K562 (cell line): ENCODE results near the gene TDRD12. TPM values are rescaled to one million over a fixed set of nuclear protein-coding genes. Genes with fewer than 3 reads are reported as not detected.

Experiments used
- ATAC-seq: fragments of 200-7000 bp; cut with Tn5 transposase; 3 replicates; pipeline ENCODE4 v1.9.1; 2020; ENCODE audit warnings: moderate library complexity
- BruUV-seq: library from RNA; stranded (reverse); fragments of 400-500 nt; replicated peaks from 2 replicates; lab custom pipeline; 2021; lab: Mats Ljungman, UMichigan
- CTCF ChIA-PET: fragments of 300-600 bp; formaldehyde crosslinking; extraction: SDS; loops from one replicate; lab custom pipeline; 2021; ENCODE audit warnings: low intra/inter-chr PET ratio; lab: Yijun Ruan, JAX
- POLR2A ChIA-PET: fragments of 300-600, 350-650 bp; sonication (Branson Sonifier 250); formaldehyde crosslinking; extraction: SDS; loops from one replicate; lab custom pipeline; 2021; ENCODE audit warnings: antibody characterized with exemption, inconsistent platforms; lab: Yijun Ruan, JAX
- DNase-seq, 4 experiments: peaks; one replicate each; pipeline versions ENCODE4 v3.0.0 to v3.0.0-alpha.2; 2011 to 2018; ENCODE audit warnings: low spot score in 3 of 4, mixed read lengths in 3 of 4; ENCODE audit errors: extremely low read depth in 1 of 4
- FAIRE-seq: peaks from 2 replicates; lab custom pipeline; 2011; peaks lifted over from hg19 to GRCh38; lab: Jason Lieb, UNC
- H2AFZ ChIP-seq: 2 replicates; pipeline ENCODE4 v1.6.0; 2011; ENCODE audit warnings: low read depth, low read length, control low read depth, inconsistent platforms
- H3K27ac ChIP-seq: fragments of 200-600 bp; 3 replicates; pipeline ENCODE4 v1.8.0; 2011; ENCODE audit warnings: low read depth, mild to moderate bottlenecking, control low read depth, inconsistent platforms, low read length, moderate library complexity, mixed read lengths; ENCODE audit errors: extremely low read depth
- H3K27me3 ChIP-seq, 2 experiments: fragments of 300-600 bp in 1 of 2; 2 replicates in 1 of 2; 3 replicates in 1 of 2; pipeline versions ENCODE4 v1.6.0 to v1.8.0; 2011; ENCODE audit warnings: inconsistent platforms in 2 of 2, low read length in 2 of 2, mild to moderate bottlenecking in 1 of 2, mixed read lengths in 1 of 2, moderate library complexity in 1 of 2; ENCODE audit not compliant: control insufficient read depth in 2 of 2, insufficient read depth in 2 of 2
- H3K36me3 ChIP-seq: fragments of 300-600 bp; 3 replicates; pipeline ENCODE4 v1.8.0; 2011; ENCODE audit warnings: mild to moderate bottlenecking, low read length, inconsistent platforms; ENCODE audit not compliant: control insufficient read depth, insufficient read depth
- H3K4me1 ChIP-seq, 2 experiments: fragments of 200-600 bp in 1 of 2; replicated peaks in 1 of 2; 2 replicates in 1 of 2; 3 replicates in 1 of 2; pipeline versions ENCODE4 v1.5.1 to v1.8.0; 2011; ENCODE audit warnings: inconsistent platforms in 2 of 2, low read length in 2 of 2, mild to moderate bottlenecking in 1 of 2, mixed read lengths in 1 of 2, moderate library complexity in 1 of 2; ENCODE audit not compliant: control insufficient read depth in 2 of 2, insufficient read depth in 2 of 2
- H3K4me2 ChIP-seq: 2 replicates; pipeline ENCODE4 v1.6.1; 2011; ENCODE audit warnings: low read length, control low read depth, inconsistent platforms, mixed read lengths; ENCODE audit not compliant: insufficient read depth
- H3K4me3 ChIP-seq: fragments of 200-600 bp; sonication (generic), shearing (Covaris generic); 2 replicates; pipeline ENCODE4 v1.5.1; 2016; ENCODE audit warnings: control low read depth, inconsistent platforms
- H3K79me2 ChIP-seq: fragments of 200-600 bp; 3 replicates; pipeline ENCODE4 v1.8.0; 2011; ENCODE audit warnings: low read length, inconsistent platforms; ENCODE audit not compliant: control insufficient read depth, insufficient read depth
- H3K9ac ChIP-seq, 2 experiments: 2 replicates each; pipeline versions ENCODE4 v1.6.0 to v1.6.1; 2011; ENCODE audit warnings: low read depth in 2 of 2, low read length in 2 of 2, control low read depth in 1 of 2, inconsistent platforms in 1 of 2, mild to moderate bottlenecking in 1 of 2, mixed read lengths in 1 of 2; ENCODE audit not compliant: insufficient read depth in 1 of 2
- H3K9me1 ChIP-seq: one replicate; pipeline ENCODE4 v1.6.0; 2011; ENCODE audit warnings: inconsistent platforms, mild to moderate bottlenecking, low read length, moderate library complexity; ENCODE audit not compliant: control insufficient read depth, insufficient read depth
- H3K9me3 ChIP-seq: replicated peaks from 2 replicates; pipeline ENCODE4 v1.5.1; 2011; ENCODE audit warnings: low read depth, low read length, inconsistent platforms; ENCODE audit not compliant: control insufficient read depth, insufficient read depth
- H4K20me1 ChIP-seq: replicated peaks from 2 replicates; pipeline ENCODE4 v1.6.1; 2011; ENCODE audit warnings: low read length, inconsistent platforms, mixed read lengths; ENCODE audit not compliant: control insufficient read depth, insufficient read depth
- ESRRA ChIP-seq: fragments of 450-650 bp; IDR thresholded peaks from 2 replicates; pipeline ENCODE4 v1.6.1; 2014; ENCODE audit warnings: low read depth, mild to moderate bottlenecking, moderate library complexity, borderline replicate concordance
- NFATC3 ChIP-seq: fragments of 450-650 bp; IDR thresholded peaks from 2 replicates; pipeline ENCODE4 v1.6.1; 2017; ENCODE audit warnings: mild to moderate bottlenecking
- PCBP1 ChIP-seq: fragments of 200-400 bp; formaldehyde crosslinking; IDR thresholded peaks from 2 replicates; pipeline ENCODE4 v1.6.1; 2018; ENCODE audit warnings: mild to moderate bottlenecking, low read depth, low read length; ENCODE audit not compliant: poor library complexity, severe bottlenecking
- PHB ChIP-seq: fragments of 250-450 bp; sonication (Bioruptor Pico); IDR thresholded peaks from 2 replicates; pipeline ENCODE4 v1.5.0; 2021
- POLR2A ChIP-seq: fragments of 450-650 bp; conservative IDR thresholded peaks from 2 replicates; pipeline ENCODE4 v1.6.1; 2016
- RBM15 ChIP-seq: fragments of 200-400 bp; formaldehyde crosslinking; IDR thresholded peaks from 2 replicates; pipeline ENCODE4 v1.6.1; 2018; ENCODE audit warnings: mild to moderate bottlenecking, low read length, moderate library complexity; ENCODE audit not compliant: insufficient read depth
- ZNF655 ChIP-seq: fragments of 250-450 bp; sonication (Bioruptor Pico); IDR thresholded peaks from 2 replicates; pipeline ENCODE4 v1.5.0; 2021
- WGBS: fragments of 100-300 bp; shearing (Covaris generic); methylation state at CpG from one replicate; pipeline ENCODE4 v1.1.6; 2016; ENCODE audit warnings: low coverage, mixed read lengths; ENCODE audit not compliant: insufficient coverage; ENCODE audit errors: missing lambda C conversion rate; 5-methylcytosine and 5-hydroxymethylcytosine counted together
- in situ Hi-C: fragments of 300-500 bp; cut with MboI; formaldehyde crosslinking; loops from 4 replicates; pipeline ENCODE4 v1.15.0; 2018; ENCODE audit warnings: inconsistent platforms, mixed read lengths
- intact Hi-C: fragments of 100-400 bp; cut with micrococcal nuclease; formaldehyde crosslinking; loops from 2 replicates; pipeline ENCODE4 v1.14.2; 2022
- polyA plus RNA-seq, 8 experiments: library from polyadenylated mRNA; depleted of rRNA in 4 of 8; stranded (reverse) in 5 of 8; unstranded in 3 of 8; fragments of >200 nt; fragmentation: Nextera tagmentation in 2 of 8; fragmentation: Illumina TruSeq in 1 of 8; extraction: Ambion mirVana in 2 of 8; extraction: Trizol in 1 of 8; gene quantifications; 2 replicates each; pipeline versions ENCODE4 v1.2.1 to v1.2.3, GENCODE V29; 2011 to 2014; ENCODE audit warnings: inconsistent platforms in 1 of 8, missing spikeins in 1 of 8
- total RNA-seq, 7 experiments: library from RNA; depleted of rRNA in 6 of 7; stranded (reverse); fragments of >200 nt in 6 of 7; fragmentation: Illumina TruSeq in 2 of 7; extraction: Trizol in 2 of 7; gene quantifications; 2 replicates each; pipeline versions ENCODE4 v1.2.1 to v1.2.3, GENCODE V29; 2011 to 2021; ENCODE audit warnings: low replicate concordance in 1 of 7

TDRD12 gene
- total and polyA plus RNA-seq, 9 of the 15 experiments (the other 6 are each of a cell fraction or from before 2014, with no cell fraction given): 0.03 TPM; not detected in 8

- in situ Hi-C loops (no loop called here), intact Hi-C loops (no loop called here)
- FAIRE-seq (no peak), ATAC-seq (no peak), DNase-seq (no peak)
- ChIA-PET POLR2A (no interaction called here), CTCF (no interaction called here)
- H2AFZ ChIP-seq: no peak overlapping the region
- no peaks in the 10 kb centered on the region for H4K20me1 ChIP-seq
- H3K27me3 ChIP-seq: peaks cover 27 to 63% of the 10 kb centered on the region in 2 experiments
- no peaks in the 10 kb centered on the region for H3K9me1 ChIP-seq
- H3K4me2 ChIP-seq: no peak overlapping the region
- no peaks in the 10 kb centered on the region for H3K79me2 ChIP-seq
- peaks cover 0 to 16% of the 10 kb centered on the region in 2 experiments; a peak in 1 of 5 replicates for H3K4me1 ChIP-seq
- no peak overlapping the region for H3K9ac ChIP-seq
- no peaks in the 10 kb centered on the region for H3K9me3 ChIP-seq
- no peak overlapping the region for H3K27ac ChIP-seq
- TF ChIP-seq NFATC3: no peak
- TF ChIP-seq PCBP1: no peak
- no peak for TF ChIP-seq ESRRA
- TF ChIP-seq RBM15: no peak
- no peak for TF ChIP-seq ZNF655
- TF ChIP-seq PHB (CRISPR knock-in tag): no peak
- no peak for TF ChIP-seq POLR2A
- no peaks in the 10 kb centered on the region for H3K36me3 ChIP-seq
- no TSS peak for BruUV-seq
- H3K4me3 ChIP-seq: no peak overlapping the region
- 6% methylated on average over 13 of the region's 13 CpGs for WGBS
Observed at GRCh38 chr19:32863841-32864240, 144.3 kb downstream of the TDRD12 start.
